GM19467 (cell line): ENCODE measurements around the gene GLIPR2.
A peak's percentile ranks its signal among the peaks of the same experiment; 100 is the strongest.
"Not testable (repeated sequence)": the region's sequence is repeated elsewhere in the genome, so short reads cannot be mapped to it uniquely, and the experiment has no call there.

ENCODE experiments used
- ATAC-seq: cut with Tn5 transposase; IDR thresholded peaks from one replicate; pipeline ENCODE4 v1.9.1; 2021; ENCODE audit warnings: mild to moderate bottlenecking, moderate library complexity; ENCODE audit not compliant: unreplicated experiment

GLIPR2 gene

GRCh38 chr9:36121971-36122370 is 14.6 kb upstream of the GLIPR2 start:
- no peak for ATAC-seq

DNA sequence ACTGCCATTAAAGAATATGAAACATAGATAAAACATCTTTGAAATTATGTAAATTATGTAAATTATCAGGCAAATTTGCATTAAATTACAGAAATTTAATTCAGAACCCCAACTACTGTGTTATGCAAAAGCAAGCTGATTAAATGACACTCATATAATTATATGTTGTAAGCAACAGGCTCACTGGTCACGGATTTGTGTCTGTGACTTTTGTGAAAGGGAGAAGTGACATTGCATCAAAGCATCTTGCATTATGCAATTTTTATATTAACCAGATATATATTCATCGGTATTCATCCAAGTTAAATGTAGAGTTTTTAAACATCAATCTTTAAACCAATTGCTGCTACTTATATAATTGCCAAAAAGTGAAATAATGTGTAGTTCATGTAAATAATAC is 13.0 kb upstream of the GLIPR2 start:
- no peak for ATAC-seq

- no peak for ATAC-seq
Measured at GRCh38 chr9:36125062-36125855, 11.3 kb upstream of the GLIPR2 start.

DNA sequence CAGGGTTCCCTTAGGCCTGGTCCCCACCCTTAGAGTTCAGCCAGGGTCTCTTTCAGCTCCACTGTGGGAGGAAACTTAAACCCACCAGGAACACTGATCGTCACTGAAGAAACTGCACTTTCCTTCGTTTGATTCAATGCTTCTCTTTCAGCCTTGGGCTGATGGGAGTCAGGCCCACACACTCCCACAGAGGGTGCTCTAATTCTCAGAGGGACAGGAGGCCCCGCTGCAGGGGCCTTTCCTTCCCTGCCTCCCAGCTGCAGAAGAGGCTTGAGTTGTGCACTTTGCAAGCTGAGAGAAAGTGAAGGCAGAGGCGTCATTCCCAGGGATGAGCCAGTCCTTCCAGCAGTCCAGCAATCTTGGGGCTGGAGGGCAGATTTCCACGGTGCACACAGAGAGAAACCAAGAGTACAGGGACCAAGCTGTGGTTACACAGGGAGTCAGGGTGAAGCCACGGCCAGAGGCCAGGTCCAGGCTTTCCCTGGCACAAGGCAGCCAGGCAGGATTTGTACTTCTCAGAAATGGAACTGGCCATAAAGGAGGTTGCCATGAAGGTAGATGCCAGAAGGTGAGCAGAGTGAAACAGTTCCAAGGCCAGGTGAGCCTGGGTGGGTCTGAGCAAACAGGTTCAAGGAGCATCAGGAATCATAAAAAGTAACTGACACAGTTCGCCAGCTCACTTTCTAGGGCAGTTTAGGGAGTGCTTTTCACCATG is 10.4 kb upstream of the GLIPR2 start:
- no peak for ATAC-seq

DNA sequence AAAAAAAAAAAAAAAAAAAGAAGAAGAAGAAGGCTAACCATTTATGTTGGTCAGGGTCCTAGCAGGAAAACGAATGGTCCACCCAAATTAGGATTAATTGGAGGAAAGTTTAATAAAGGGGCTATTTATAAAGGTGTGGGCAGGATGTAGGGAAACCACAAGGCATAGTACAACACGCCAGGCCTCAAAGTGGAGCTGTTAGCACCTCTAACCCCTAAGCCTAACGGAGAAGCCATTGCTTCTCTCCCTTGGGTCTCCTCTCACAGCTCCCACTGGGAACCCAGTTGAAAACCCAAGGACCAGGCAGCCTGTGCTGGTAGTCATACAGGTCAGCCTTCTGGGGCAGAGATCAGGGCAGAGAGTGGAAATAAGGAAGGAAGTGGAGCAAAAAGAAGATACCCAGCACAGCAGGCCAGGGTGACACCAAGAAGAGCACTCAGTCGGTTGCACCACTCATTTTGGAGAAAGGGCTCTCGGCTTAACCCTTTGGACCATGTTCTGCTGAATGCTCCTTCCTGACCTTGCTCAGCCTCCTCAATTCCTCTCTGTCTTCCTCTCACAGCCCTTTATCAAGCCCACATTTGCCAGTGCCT is 8.8 kb upstream of the GLIPR2 start:
- no peak for ATAC-seq

- no peak for ATAC-seq
Measured at GRCh38 chr9:36128349-36128748, 8.2 kb upstream of the GLIPR2 start.

- ATAC-seq, result no peak
Measured at GRCh38 chr9:36129139-36129538, 7.4 kb upstream of the GLIPR2 start.

- ATAC-seq, result not testable (repeated sequence)
Measured at GRCh38 chr9:36131666-36132065, 4.9 kb upstream of the GLIPR2 start.

DNA sequence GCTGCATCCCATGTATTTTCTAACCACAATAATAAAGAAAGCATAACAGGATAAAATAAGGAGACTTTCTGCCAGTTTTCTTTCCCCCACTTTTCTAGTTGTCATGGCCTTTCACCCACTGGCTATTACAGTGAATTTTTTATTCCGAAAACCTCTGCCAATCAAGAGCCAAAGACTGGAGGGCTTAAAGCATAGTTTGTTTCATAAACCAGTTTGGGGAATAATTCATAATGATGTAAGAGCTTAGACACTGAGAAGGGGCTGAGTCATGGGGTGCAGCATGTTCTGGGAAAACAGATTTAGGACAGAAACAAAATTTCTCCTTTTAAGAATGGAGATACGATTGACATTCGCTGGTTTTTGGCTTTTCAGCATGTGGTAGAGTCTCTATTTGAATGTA is 4.4 kb upstream of the GLIPR2 start:
- ATAC-seq, result no peak

DNA sequence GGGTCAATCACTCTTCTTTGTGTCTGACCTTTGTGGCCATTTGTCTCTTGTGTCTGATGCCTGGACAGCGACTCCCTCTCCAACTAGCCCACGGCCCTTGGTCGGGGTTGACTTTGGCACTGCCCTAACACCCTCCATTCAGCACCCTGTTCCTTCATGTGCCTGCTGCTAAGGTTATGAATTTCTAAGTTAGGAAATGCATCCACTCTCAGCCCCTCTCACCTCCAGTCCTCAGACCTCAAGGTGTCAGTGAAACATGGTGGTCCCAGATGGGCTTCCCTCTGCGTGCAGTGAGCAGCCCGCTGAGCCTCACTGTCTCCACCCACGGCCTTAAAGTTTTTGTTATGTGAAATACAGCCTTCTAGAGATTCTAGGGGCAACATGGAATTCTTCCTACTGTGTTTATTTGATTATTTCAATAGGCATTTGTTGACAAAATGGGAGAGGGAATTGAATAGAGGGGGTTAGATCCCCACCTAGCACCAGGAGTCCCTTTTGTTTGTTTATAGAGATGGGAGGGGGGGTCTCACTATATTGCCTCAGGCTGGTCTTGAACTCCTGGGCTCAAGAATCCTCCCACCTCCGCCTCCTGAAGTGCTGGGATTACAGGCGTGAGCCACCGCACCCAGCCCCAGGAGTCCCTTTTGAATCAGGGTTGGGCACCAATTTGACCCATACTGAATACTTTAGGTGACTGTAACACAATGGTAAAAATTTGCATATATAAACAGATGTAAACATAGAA is 1.6 kb upstream of the GLIPR2 start:
- ATAC-seq, result no peak

DNA sequence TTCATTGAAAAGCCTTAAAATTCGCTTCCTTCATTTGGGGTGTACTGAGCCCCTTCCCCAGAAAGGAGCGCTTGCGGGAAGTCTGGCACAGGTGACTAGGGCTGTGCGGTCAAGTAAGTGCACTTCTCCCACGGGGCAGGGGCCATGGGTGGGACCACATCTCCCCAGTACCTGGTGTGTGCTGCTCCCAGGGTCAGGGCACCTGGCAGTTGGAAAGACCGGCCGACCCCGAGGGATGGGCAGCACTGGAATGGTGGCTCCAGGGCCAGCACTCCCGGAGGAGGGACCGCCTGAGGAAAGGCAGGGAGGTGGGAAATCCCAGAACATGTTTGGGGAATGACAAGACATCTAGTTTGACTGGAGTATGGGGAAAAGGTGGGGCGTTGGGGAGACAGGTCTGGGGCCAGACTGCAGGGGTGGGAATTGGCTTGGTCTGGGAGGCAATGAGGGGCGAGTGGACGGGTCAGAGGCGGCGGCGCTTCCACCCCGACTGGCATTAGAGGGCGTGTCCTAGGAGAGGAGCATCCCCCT is 727 bp upstream of the GLIPR2 start:
- no peak for ATAC-seq

GRCh38 chr9:36136894-36137391 is 410 bp downstream of the GLIPR2 start:
- ATAC-seq, result peak; percentile 27

DNA sequence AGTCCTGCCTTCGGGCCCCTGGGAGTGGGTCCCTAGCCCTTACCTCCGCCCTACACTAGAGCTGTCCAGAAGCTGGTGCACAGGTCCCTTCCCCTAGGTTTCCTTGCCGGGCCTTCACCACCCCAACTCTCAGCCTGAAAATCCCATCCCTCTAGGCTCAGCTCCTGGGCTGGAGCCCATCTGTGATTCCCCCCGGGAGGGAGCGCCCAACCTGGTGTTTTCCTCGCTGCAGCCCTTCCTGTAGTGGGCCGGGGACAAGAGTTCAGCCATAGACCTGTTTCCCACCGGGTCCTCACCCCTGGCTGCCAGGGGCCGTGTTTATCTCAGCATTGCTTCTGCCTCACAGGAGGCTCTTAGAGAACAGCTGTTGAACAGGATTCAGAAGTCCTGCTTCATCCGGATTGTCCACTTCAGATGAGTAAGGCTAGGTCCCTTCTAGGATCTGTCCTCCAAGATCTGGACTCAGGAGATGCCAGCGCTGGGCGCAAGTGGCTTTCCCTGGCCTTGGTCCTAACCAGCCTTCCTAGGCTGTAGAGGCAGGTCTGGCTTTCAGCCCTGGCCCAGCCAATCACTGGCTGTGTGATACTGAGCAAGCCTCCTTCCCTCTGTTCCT is 965 bp downstream of the GLIPR2 start:
- ATAC-seq, result no peak

DNA sequence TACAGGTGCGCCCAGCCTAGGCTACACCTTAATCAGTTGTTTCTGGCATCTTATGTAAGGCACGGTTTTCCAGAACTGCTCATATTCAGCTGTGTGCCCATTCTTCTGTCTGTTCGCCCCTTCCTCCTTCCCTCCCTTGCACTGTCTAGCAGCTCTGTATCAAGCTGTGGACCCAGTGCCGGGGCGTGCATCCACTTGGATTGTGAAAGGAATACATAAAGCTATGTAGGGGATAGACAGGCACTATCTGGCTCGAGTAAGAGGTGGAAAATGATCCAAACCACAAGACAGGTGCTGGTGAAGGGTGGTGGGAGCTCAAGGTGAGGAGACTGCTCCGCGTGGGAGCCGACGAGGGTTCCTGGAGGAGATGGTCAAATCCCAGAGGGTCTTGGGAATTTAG is 2.0 kb downstream of the GLIPR2 start:
- ATAC-seq, result no peak

- no peak for ATAC-seq
Measured at GRCh38 chr9:36138901-36139300, 2.4 kb downstream of the GLIPR2 start.

GRCh38 chr9:36140086-36141084 is 3.9 kb downstream of the GLIPR2 start:
- ATAC-seq, result no peak

- ATAC-seq, result no peak
Measured at GRCh38 chr9:36141288-36141687, 4.8 kb downstream of the GLIPR2 start.

GRCh38 chr9:36141761-36142160 is 5.2 kb downstream of the GLIPR2 start:
- ATAC-seq, result no peak

DNA sequence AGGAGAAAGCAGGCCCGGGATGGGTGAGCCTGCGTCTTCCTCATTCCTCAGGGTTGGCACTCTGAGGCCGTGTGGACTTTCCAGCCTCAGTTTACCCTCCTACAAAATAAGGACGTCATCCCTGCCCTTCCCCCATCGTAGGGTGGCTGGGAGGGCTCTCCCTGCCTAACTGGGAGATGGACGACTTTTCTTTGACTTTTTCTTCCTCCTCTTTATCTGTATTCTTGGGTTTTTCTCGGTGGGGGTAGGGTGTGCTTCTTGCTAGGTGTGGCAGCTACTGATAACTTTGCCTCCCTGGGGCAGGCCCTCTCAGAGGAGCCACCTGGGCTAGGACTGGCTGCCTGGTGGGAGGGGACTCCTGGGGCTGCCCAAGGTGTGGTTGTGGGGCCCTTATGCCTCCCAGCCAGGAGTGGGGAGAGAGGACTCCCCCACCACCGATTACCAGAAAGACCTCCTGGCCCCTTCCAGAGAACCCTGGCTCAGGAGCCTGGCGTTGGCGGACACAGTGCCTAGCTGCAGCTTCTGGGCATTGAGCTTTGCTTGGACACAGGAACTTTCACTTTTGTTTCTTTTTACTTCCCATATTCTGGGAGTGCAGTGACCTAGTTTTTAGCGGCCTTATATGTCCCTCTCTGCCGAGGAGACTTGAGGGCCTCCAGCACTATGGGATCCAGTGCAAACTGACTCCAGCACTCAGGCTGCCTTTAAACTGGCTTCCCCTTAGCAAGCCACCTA is 6.1 kb downstream of the GLIPR2 start:
- ATAC-seq, result no peak
